ENCODE data around the gene TMPO. TPM values are rescaled to one million over a fixed set of nuclear protein-coding genes. Genes with fewer than 3 reads are reported as not detected.
"Not testable (repeated sequence)": the region's sequence is repeated elsewhere in the genome, so short reads cannot be mapped to it uniquely, and the experiment has no call there.

The TMPO gene
- total and polyA plus RNA-seq, 2 of the 4 experiments (the other 2 are of a cell fraction) = 30.0 to 62.0 TPM

- in situ Hi-C loops (cut with MboI; ENCODE audit: low sequenced_read_pairs) = no loop called here
- POLR2A ChIA-PET (ENCODE audit: unreplicated experiment) = no interaction called here
- no CpG with 5 or more reads among the region's 4 CpGs for WGBS, 2 experiments (ENCODE audit: extremely low coverage in 2 of 2, insufficient read length in 1 of 2)
Measured at GRCh38 chr12:98575013-98575412, 59.6 kb downstream of the TMPO start.

GRCh38 chr12:98576795-98577194, 61.4 kb downstream of the TMPO start:
- H2AK9ac ChIP-seq (replicated peaks; ENCODE audit: low read depth, low read length, poor library complexity); DNase-seq; H3K79me1 ChIP-seq (ENCODE audit: low read depth in 1 of 2, low read length in 2 of 2); H3K4me1 ChIP-seq (ENCODE audit: control insufficient read depth, insufficient read depth, low read length); dilution Hi-C loops (cut with HindIII; ENCODE audit: low sequenced_read_pairs, unreplicated experiment); H3K9me1 ChIP-seq (ENCODE audit: insufficient read depth, low read length); H2BK15ac ChIP-seq (ENCODE audit: low read depth, low read length); H4K20me1 ChIP-seq (ENCODE audit: insufficient read depth, low read length); H3K4ac ChIP-seq (ENCODE audit: low read depth, low read length); CTCF ChIA-PET; H3K23ac ChIP-seq (ENCODE audit: low read depth, low read length); H4K5ac ChIP-seq (ENCODE audit: low read depth, low read length); in situ Hi-C loops (cut with MboI; ENCODE audit: low sequenced_read_pairs); H3K56ac ChIP-seq (ENCODE audit: extremely low read depth, insufficient read depth, low read length); H3K18ac ChIP-seq (ENCODE audit: low read depth, low read length); H2AK5ac ChIP-seq (ENCODE audit: low read depth, low read length); H3K9me3 ChIP-seq (ENCODE audit: control insufficient read depth, insufficient read depth, low read length); H2BK20ac ChIP-seq (ENCODE audit: low read depth, low read length); POLR2A ChIA-PET (ENCODE audit: unreplicated experiment); H3K4me3 ChIP-seq (ENCODE audit: insufficient read depth, low read depth, low read length); H3K14ac ChIP-seq (replicated peaks; ENCODE audit: low read depth, low read length); intact Hi-C loops (cut with micrococcal nuclease); H2AFZ ChIP-seq (replicated peaks; ENCODE audit: low read length, poor library complexity); H3K9ac ChIP-seq (ENCODE audit: low read depth, low read length); H4K91ac ChIP-seq (ENCODE audit: insufficient read depth, low read depth, low read length); H3K4me2 ChIP-seq (ENCODE audit: low read depth, low read length); H3K27ac ChIP-seq (ENCODE audit: insufficient read depth, low read length); BruUV-seq (replicated peaks); ATAC-seq (ENCODE audit: low read depth); H4K8ac ChIP-seq (ENCODE audit: low read depth in 2 of 2, low read length in 2 of 2); H3K36me3 ChIP-seq (ENCODE audit: control insufficient read depth, insufficient read depth, low read length); H2BK5ac ChIP-seq (ENCODE audit: low read depth, low read length, poor library complexity, severe bottlenecking); H2BK120ac ChIP-seq (ENCODE audit: low read depth, low read length); H3K27me3 ChIP-seq (ENCODE audit: control insufficient read depth, insufficient read depth, low read length): not testable (repeated sequence)
- no CpG with 5 or more reads among the region's 2 CpGs for WGBS, 2 experiments (ENCODE audit: extremely low coverage in 2 of 2, insufficient read length in 1 of 2)

More at GRCh38 chr12:98575013-98575412, 59.6 kb downstream of the TMPO start:
- Histone ChIP-seq H3K23ac (ENCODE audit: low read depth, low read length) (no peak overlapping the region), H4K5ac (ENCODE audit: low read depth, low read length) (no peak overlapping the region), H3K4me2 (ENCODE audit: low read depth, low read length) (no peak overlapping the region), H2BK120ac (ENCODE audit: low read depth, low read length) (no peak overlapping the region), H3K18ac (ENCODE audit: low read depth, low read length) (no peak overlapping the region), H3K4me1 (ENCODE audit: control insufficient read depth, insufficient read depth, low read length) (no peaks in the 10 kb centered on the region), H3K4me3 (ENCODE audit: insufficient read depth, low read depth, low read length) (no peak overlapping the region), H3K79me1 (ENCODE audit: low read depth in 1 of 2, low read length in 2 of 2) (no peaks in the 10 kb centered on the region), H3K27ac (ENCODE audit: insufficient read depth, low read length) (no peak overlapping the region), H2BK15ac (ENCODE audit: low read depth, low read length) (no peak overlapping the region), H2AK9ac (replicated peaks; ENCODE audit: low read depth, low read length, poor library complexity) (no peak overlapping the region), H3K14ac (replicated peaks; ENCODE audit: low read depth, low read length) (no peak overlapping the region), H4K91ac (ENCODE audit: insufficient read depth, low read depth, low read length) (no peak overlapping the region), H3K9me3 (ENCODE audit: control insufficient read depth, insufficient read depth, low read length) (no peaks in the 10 kb centered on the region), H3K9ac (ENCODE audit: low read depth, low read length) (no peak overlapping the region), H3K27me3 (ENCODE audit: control insufficient read depth, insufficient read depth, low read length) (no peaks in the 10 kb centered on the region), H3K4ac (ENCODE audit: low read depth, low read length) (no peak overlapping the region), H3K36me3 (ENCODE audit: control insufficient read depth, insufficient read depth, low read length) (no peaks in the 10 kb centered on the region), H3K9me1 (ENCODE audit: insufficient read depth, low read length) (no peaks in the 10 kb centered on the region), H2AFZ (replicated peaks; ENCODE audit: low read length, poor library complexity) (no peak overlapping the region), H4K20me1 (ENCODE audit: insufficient read depth, low read length) (no peaks in the 10 kb centered on the region), H2AK5ac (ENCODE audit: low read depth, low read length) (no peak overlapping the region), H2BK5ac (ENCODE audit: low read depth, low read length, poor library complexity, severe bottlenecking) (no peak overlapping the region), H3K56ac (ENCODE audit: extremely low read depth, insufficient read depth, low read length) (no peak overlapping the region), H2BK20ac (ENCODE audit: low read depth, low read length) (no peak overlapping the region), H4K8ac (ENCODE audit: low read depth in 2 of 2, low read length in 2 of 2) (no peak overlapping the region)
- BruUV-seq (replicated peaks) = no TSS peak
- TF ChIP-seq, protein P1, sequence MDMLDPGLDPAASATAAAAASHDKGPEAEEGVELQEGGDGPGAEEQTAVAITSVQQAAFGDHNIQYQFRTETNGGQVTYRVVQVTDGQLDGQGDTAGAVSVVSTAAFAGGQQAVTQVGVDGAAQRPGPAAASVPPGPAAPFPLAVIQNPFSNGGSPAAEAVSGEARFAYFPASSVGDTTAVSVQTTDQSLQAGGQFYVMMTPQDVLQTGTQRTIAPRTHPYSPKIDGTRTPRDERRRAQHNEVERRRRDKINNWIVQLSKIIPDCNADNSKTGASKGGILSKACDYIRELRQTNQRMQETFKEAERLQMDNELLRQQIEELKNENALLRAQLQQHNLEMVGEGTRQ (IDR thresholded peaks at IDR 0.05; ENCODE audit: low read depth, low read length) = no peak
- TF ChIP-seq MAFK (IDR thresholded peaks at IDR 0.05; ENCODE audit: low read depth, low read length) = no peak
- TF ChIP-seq FOS (IDR thresholded peaks at IDR 0.05; ENCODE audit: low read depth, low read length) = no peak
- ATAC-seq (ENCODE audit: low read depth) (no peak), DNase-seq (no peak)
- intact Hi-C loops (cut with micrococcal nuclease) = no loop called here
- CTCF ChIA-PET = interaction anchor here (1.4 kb wide), 1 partner anchor 8 kb away, joined by 7 read pairs; no protein-coding TSS in a partner anchor
- dilution Hi-C loops (cut with HindIII; ENCODE audit: low sequenced_read_pairs, unreplicated experiment) = no loop called here
